ENCODE measurements around the gene PTPRO.
"Not testable (repeated sequence)": the region's sequence is repeated elsewhere in the genome, so short reads cannot be mapped to it uniquely, and the experiment has no call there.

PTPRO gene

DNA sequence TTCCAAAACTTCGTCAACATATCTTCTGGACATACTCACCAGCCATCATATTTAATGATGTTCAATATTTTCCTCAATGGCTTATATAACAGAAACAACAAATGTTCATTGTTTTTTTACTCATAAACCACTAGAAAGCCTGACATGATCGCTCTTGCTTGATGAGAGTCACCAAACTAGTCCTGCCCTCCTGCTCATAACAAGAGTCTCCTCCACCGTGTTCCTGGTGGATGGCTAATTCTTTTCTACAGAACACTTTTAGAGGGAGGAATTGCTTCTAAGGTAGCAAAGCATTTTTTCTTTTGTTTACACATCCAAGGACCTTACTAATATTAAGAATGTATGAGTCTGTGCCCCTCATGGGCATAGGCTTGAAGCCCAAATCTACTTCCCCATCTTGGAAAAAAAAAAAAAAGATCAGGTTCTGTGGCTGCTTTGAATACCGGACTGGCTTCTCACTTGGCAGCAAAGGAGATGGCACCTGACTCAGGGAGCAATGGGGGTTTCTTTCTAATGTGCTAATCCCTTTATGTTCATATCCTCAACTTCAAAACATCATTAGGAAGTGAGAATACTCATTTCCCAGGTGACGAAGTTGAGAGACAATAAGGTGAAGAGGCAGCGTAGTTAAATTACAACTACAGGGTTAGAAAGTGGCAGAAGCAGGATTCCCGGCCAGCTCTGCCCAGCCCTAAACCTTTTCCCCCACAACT lies 278.1 kb downstream of the PTPRO start:
- DNase-seq (ENCODE audit: low read depth in 2 of 2, low spot score in 1 of 2): no peak

DNA sequence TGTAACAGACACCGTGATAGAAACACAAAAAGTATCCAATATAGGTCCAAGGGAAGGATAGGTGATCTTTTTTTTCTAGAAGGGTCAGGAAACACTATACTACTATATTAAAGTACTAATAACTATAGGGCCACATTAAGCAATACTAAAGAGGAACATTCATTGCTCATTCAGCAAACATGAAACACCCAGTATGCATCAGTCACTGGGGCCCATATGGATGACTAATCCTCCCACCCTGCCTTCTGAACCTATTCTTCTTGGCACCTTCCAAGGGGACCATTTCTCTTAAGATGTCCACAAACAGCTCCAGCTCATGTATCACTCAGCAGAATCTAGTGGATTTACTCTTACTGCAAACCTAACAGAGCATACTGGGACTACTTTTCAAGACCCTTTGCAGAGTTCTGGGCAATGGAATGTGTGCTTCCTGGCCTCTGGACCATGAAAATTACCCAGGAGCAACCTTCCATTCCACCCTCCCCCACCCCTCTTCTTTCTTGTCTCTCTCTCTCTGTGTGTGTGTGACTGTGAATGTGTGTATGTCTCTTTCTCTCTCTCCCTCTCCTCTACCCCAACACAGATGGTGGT lies 279.0 kb downstream of the PTPRO start:
- DNase-seq (ENCODE audit: low read depth in 2 of 2, low spot score in 1 of 2): no peak

- no peak for DNase-seq (ENCODE audit: low read depth in 2 of 2, low spot score in 1 of 2)
These were observed 279.9 kb downstream of the PTPRO start for GRCh38 chr12:15602051-15602672.

GRCh38 chr12:15603474-15604085 lies 281.3 kb downstream of the PTPRO start:
- no peak for DNase-seq (ENCODE audit: low read depth in 2 of 2, low spot score in 1 of 2)

GRCh38 chr12:15605881-15606590 lies 283.7 kb downstream of the PTPRO start:
- DNase-seq (ENCODE audit: low read depth in 2 of 2, low spot score in 1 of 2): no peak

- DNase-seq (ENCODE audit: low read depth in 2 of 2, low spot score in 1 of 2): no peak
These were observed 286.1 kb downstream of the PTPRO start for GRCh38 chr12:15608406-15608805.

DNA sequence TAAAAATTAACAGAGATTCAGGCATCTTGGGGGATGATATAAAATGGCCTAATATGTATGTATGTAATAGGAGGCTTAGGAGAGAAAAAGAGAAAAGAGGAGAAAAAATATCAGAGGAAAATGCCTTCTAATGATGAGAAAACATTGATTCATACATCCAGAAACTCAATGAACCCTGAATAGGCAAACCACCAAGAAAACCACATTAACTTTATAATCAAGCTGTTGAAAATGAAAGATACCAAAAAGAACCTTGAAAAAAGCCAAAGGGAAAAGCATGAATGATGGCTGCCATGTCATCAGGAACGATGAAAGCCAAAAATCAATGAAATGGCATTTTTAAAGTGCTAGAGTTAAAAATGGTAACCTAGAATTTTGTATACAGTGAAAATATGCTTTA lies 286.6 kb downstream of the PTPRO start:
- DNase-seq (ENCODE audit: low read depth in 2 of 2, low spot score in 1 of 2): no peak

DNA sequence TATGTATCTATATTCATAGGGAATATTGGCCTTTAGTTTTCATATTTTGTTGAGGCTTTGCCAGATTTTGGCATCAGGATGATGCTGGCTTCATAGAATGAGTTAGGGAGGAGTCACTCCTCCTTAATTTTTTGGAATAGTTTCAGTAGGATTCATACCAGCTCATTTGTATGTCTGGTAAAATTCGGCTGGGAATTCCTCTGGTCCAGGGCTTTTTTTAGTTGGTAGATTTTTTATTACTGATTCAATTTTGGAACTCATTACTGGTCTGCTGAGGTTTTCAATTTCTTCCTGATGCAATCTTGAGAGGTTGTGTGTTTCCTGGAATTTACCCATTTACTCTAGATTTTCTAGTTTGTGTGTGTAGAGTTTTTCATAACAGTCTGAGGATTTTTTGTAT lies 291.7 kb downstream of the PTPRO start:
- no peak for DNase-seq (ENCODE audit: low read depth in 2 of 2, low spot score in 1 of 2)

DNA sequence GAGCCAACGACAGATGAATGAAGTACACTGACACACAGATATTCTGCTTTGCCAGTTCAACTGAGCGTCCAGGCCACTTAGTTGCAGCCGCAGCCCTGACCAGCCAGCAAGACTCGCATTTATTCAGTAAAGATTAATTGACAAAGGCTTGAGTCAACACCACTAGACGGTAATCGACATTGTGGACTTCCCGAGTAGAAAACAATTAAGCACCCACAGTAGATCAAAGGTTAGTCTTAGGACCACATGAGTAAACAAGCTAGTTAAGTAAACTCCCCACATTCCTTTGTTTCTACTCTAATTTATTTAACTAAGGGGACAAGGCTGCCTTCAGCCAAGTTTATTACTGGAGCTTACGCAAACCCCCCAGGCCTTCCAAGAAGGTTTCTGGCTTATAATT lies 294.2 kb downstream of the PTPRO start:
- DNase-seq (ENCODE audit: low read depth in 2 of 2, low spot score in 1 of 2): not testable (repeated sequence)

- no peak for DNase-seq (ENCODE audit: low read depth in 2 of 2, low spot score in 1 of 2)
These were observed 298.6 kb downstream of the PTPRO start for GRCh38 chr12:15620741-15621539.

DNA sequence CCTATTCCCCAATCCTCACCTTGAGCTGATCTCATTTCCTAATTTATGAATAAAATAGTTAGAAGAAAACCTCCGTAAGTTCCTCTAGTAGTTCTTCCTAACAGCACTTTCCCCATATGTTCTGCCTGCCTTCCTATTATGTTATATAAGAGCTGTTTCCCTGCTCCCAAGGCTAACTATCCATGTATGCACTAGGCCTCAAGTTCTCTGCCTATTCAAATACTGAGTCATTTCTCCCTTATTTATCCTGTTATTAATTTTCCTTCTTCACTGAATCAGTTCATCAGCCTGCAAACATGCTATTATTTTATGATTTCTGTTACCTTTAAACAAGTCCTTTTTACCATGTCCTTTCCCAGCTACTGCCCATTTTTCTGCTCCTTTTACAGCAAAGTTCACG lies 302.8 kb downstream of the PTPRO start:
- no peak for DNase-seq (ENCODE audit: low read depth in 2 of 2, low spot score in 1 of 2)

DNA sequence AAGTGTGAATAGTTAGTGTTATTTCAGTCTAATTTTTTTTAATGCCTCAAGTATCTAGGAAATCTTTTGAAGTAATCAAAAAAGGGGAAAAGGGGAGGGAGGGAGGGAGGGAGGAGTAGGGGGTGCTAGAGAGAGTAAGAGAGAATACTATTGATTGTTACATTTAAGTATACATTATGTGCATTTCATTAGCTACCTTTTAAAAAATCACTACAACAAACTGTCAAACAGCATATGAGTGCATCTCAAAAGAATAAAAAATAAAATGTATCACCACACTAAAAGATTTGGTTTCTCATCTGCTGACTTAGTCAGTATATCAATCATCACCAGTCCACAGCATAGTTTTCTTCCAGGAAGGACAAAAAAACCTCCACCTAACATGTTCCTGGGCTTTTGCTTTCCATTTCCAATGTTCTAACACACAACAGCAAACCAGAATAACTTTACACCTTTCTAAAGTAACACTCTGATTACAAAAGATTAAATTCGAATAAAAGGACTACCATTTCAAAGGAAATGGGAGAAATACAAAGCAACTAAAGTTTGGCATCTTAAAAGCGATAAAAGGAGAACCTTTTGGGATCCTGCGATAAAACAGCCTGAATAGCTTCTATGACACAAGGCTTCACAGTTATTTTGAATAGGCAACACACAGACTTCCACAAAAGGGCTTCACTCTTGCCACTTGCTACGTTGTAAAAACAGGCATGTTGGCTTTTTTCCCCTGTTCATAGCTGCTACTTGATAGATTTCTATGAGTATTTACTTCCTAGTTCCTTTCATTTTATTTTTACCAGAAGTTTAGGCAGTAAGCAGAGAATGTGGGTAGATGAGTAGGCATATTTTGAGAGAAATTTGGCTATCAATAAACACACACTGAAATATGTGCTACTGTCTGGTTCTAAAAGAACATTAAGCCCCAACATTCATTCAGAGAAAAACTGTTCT lies 306.0 kb downstream of the PTPRO start:
- DNase-seq (ENCODE audit: low read depth in 2 of 2, low spot score in 1 of 2): no peak

DNA sequence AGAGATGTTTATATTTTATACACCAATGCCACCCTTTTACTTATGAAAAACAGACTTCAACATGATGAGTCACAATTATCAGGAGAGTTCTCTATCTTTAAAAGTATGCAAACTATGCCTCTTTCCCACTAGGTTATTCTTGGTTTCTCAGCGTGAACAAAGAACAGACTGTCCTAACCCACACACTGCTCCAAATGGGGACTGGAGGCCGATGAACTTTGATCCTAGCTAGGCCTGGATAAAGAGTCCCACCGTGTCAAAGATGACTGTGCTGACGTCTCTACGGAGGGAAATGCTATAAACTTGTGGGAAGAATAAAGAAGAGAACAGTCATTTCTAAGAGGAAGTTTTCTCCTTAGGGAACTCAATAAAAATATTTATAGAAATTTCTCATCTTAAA lies 306.8 kb downstream of the PTPRO start:
- no peak for DNase-seq (ENCODE audit: low read depth in 2 of 2, low spot score in 1 of 2)

- DNase-seq (ENCODE audit: low read depth in 2 of 2, low spot score in 1 of 2): no peak
These were observed 307.5 kb downstream of the PTPRO start for GRCh38 chr12:15629761-15630160.

DNA sequence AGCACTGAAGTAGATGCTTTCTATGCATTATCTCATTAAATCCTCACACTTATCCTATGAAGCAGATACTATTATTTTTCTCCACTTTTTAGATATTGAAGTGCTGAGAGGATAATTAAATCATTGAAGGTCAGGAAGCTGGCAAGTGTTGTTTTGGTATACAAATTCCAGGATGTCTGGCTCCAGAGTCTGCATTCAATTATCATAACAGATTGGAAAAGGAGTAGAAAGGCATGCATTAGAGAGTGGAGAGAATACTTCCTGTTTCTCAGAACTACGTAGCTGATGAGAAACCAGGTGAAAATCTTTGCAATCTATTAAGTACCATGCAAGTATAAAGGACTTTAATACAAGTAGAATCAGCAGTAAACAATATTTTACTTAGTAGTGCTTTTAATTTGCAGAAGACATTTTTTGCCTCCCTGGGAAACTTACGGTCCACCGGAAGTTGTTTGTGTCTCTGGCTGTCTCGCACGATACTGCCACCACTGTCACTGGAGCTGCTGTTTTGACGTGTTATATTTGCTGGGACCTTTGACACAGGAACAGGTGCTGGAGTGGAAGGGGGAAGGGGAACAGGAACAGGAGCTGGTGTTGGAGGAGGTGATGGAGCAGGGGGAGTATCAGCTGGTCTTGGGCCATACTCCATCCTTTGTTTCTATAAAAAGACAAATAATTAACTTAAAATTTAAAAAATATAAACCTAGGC lies 308.9 kb downstream of the PTPRO start:
- no peak for DNase-seq (ENCODE audit: low read depth in 2 of 2, low spot score in 1 of 2)

DNA sequence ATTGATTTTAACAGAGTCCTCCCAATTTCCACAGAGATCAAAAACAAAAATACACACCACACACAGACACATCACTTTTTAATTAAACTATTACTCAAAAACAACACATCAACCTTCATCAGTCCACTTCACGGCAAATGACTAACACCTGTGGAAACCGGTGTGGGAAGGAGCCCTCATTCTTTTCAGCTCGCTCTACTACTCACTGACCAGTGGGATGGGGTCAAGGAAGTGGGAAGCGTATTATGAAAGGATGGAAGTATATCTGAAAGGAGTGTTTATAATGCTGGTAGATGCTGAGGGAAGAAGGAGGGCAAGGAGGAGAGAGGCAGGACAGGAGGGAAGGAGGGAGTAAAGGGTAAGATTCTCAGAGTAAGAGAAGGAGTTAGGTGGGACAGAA lies 310.4 kb downstream of the PTPRO start:
- no peak for DNase-seq (ENCODE audit: low read depth in 2 of 2, low spot score in 1 of 2)

- no peak for DNase-seq (ENCODE audit: low read depth in 2 of 2, low spot score in 1 of 2)
These were observed 310.9 kb downstream of the PTPRO start for GRCh38 chr12:15633201-15633600.

- DNase-seq (ENCODE audit: low read depth in 2 of 2, low spot score in 1 of 2): no peak
These were observed 311.8 kb downstream of the PTPRO start for GRCh38 chr12:15634010-15634683.
